A549 (cell line): ENCODE data around the gene POLE2. TPM values are rescaled to one million over a fixed set of nuclear protein-coding genes. Genes with fewer than 3 reads are reported as not detected.
"Not testable (repeated sequence)": the region's sequence is repeated elsewhere in the genome, so short reads cannot be mapped to it uniquely, and the experiment has no call there.

Experiments used
- ATAC-seq, 2 experiments: fragments of 200-7000 bp in 1 of 2; fragments of >200 bp in 1 of 2; cut with Nextera tagmentation in 1 of 2; cut with Tn5 transposase in 1 of 2; 3 replicates each; pipeline versions ENCODE4 v1.8.0 to v1.9.1; 2018 to 2020; ENCODE audit warnings: mild to moderate bottlenecking in 1 of 2, moderate library complexity in 1 of 2
- CTCF ChIA-PET: fragments of 300-600 bp; sonication (Branson Sonifier 250); formaldehyde crosslinking; extraction: SDS; loops from one replicate; lab custom pipeline; 2021; ENCODE audit warnings: antibody characterized with exemption, inconsistent platforms; lab: Yijun Ruan, JAX
- POLR2A ChIA-PET: fragments of 350-600 bp; formaldehyde crosslinking; extraction: SDS; loops from one replicate; lab custom pipeline; 2021; ENCODE audit warnings: antibody characterized with exemption, inconsistent platforms; lab: Yijun Ruan, JAX
- DNase-seq, 2 experiments: peaks; one replicate each; pipeline versions ENCODE4 v3.0.0 to v3.0.0-alpha.2; 2011 to 2016; ENCODE audit warnings: low read depth in 1 of 2, low spot score in 1 of 2
- FAIRE-seq: peaks from 2 replicates; lab custom pipeline; 2011; peaks lifted over from hg19 to GRCh38; lab: Jason Lieb, UNC
- H3K27ac ChIP-seq, 2 experiments: fragments of >200 bp; sonication (Bioruptor Twin); formaldehyde crosslinking; 3 replicates each; pipeline ENCODE4 v1.5.1; 2016 to 2017
- H3K4me1 ChIP-seq: fragments of >200 bp; sonication (Bioruptor Twin); formaldehyde crosslinking; 3 replicates; pipeline ENCODE4 v1.6.1; 2016
- H3K4me2 ChIP-seq: fragments of >200 bp; sonication (Bioruptor Twin); formaldehyde crosslinking; 3 replicates; pipeline ENCODE4 v1.6.1; 2016
- H3K4me3 ChIP-seq: fragments of >200 bp; sonication (Bioruptor Twin); formaldehyde crosslinking; 3 replicates; pipeline ENCODE4 v1.5.1; 2016
- H3K9me3 ChIP-seq: fragments of >200 bp; sonication (Bioruptor Twin); formaldehyde crosslinking; 3 replicates; pipeline ENCODE4 v1.6.1; 2016
- CHD2 ChIP-seq: fragments of 150-350 bp; IDR thresholded peaks from 2 replicates; pipeline ENCODE4 v1.6.1; 2014; ENCODE audit warnings: low read length; ENCODE audit not compliant: partially characterized antibody
- FOSL2 ChIP-seq, 2 experiments: fragments of 450-650 bp in 1 of 2; fragments of >200 bp in 1 of 2; sonication (Bioruptor Twin) in 1 of 2; formaldehyde crosslinking; IDR thresholded peaks; 2 replicates each; pipeline versions ENCODE4 v1.5.0 to v1.6.1; 2016 to 2020; ENCODE audit warnings: mild to moderate bottlenecking in 1 of 2, moderate library complexity in 1 of 2
- GATA3 ChIP-seq: IDR thresholded peaks from 2 replicates; pipeline ENCODE4 v1.6.1; 2012; ENCODE audit warnings: borderline replicate concordance
- HEYL ChIP-seq: fragments of 250-450 bp; sonication (Bioruptor Pico); IDR thresholded peaks from 2 replicates; pipeline ENCODE4 v1.8.0; 2021; ENCODE audit warnings: mild to moderate bottlenecking, moderate library complexity
- HOXB13 ChIP-seq: fragments of 250-450 bp; sonication (Bioruptor Pico); IDR thresholded peaks from 2 replicates; pipeline ENCODE4 v1.5.0; 2020; ENCODE audit warnings: low read depth, mild to moderate bottlenecking, moderate library complexity
- NFE2L2 ChIP-seq: fragments of 150-350 bp; conservative IDR thresholded peaks from 2 replicates; pipeline ENCODE4 v1.6.1; 2014; ENCODE audit warnings: low read length
- NPAS2 ChIP-seq: fragments of 250-450 bp; sonication (Bioruptor Pico); IDR thresholded peaks from 2 replicates; pipeline ENCODE4 v1.8.0; 2022; ENCODE audit warnings: mild to moderate bottlenecking, moderate library complexity, borderline replicate concordance
- POLR2A ChIP-seq: IDR thresholded peaks from 2 replicates; pipeline ENCODE4 v1.6.1; 2012; ENCODE audit warnings: mild to moderate bottlenecking, low read length
- RFX5 ChIP-seq: fragments of 450-650 bp; IDR thresholded peaks from 2 replicates; pipeline ENCODE4 v1.7.1; 2014; ENCODE audit warnings: antibody characterized with exemption, mild to moderate bottlenecking, moderate library complexity
- SMC3 ChIP-seq: fragments of >200 bp; sonication (Bioruptor Twin); formaldehyde crosslinking; IDR thresholded peaks from 3 replicates; pipeline ENCODE4 v1.6.1; 2018; ENCODE audit warnings: inconsistent platforms
- SREBF2 ChIP-seq: fragments of 450-650 bp; IDR thresholded peaks from 2 replicates; pipeline ENCODE4 v1.6.1; 2014; ENCODE audit warnings: mild to moderate bottlenecking, moderate library complexity
- WGBS: methylation state at CpG from one replicate; pipeline ENCODE4 v1.1.6; 2017; ENCODE audit errors: missing lambda C conversion rate; 5-methylcytosine and 5-hydroxymethylcytosine counted together
- polyA plus RNA-seq, 4 experiments: library from polyadenylated mRNA; depleted of rRNA in 3 of 4; stranded (reverse); fragments of >200 nt; fragmentation: RNase III in 1 of 4; extraction: RNeasy Plus Mini Kit Qiagen cat#74134 plus additional on column Dnase treatment in 1 of 4; gene quantifications; 2 replicates in 3 of 4; 3 replicates in 1 of 4; pipeline ENCODE4 v1.2.3, GENCODE V29; 2011 to 2017
- TF ChIP-seq, protein P1 (sequence below): IDR thresholded peaks from 2 replicates; pipeline ENCODE4 v1.6.1; 2012
- TF ChIP-seq, protein P2 (sequence below): fragments of 250-450 bp; sonication (Bioruptor Pico); IDR thresholded peaks from 2 replicates; pipeline ENCODE4 v1.5.0; 2021; ENCODE audit warnings: mild to moderate bottlenecking, moderate library complexity, borderline replicate concordance
- TF ChIP-seq, protein P3 (sequence below): fragments of 450-650 bp; IDR thresholded peaks from 2 replicates; pipeline ENCODE4 v1.6.1; 2014; ENCODE audit warnings: antibody characterized with exemption
- TF ChIP-seq, protein P4 (sequence below): fragments of >200 bp; sonication (Bioruptor Twin); formaldehyde crosslinking; IDR thresholded peaks from 3 replicates; pipeline ENCODE4 v1.6.1; 2016

Gene POLE2
- polyA plus RNA-seq, 2 of the 4 experiments (the other 2 are of a cell fraction), result 20.2 to 28.1 TPM

DNA sequence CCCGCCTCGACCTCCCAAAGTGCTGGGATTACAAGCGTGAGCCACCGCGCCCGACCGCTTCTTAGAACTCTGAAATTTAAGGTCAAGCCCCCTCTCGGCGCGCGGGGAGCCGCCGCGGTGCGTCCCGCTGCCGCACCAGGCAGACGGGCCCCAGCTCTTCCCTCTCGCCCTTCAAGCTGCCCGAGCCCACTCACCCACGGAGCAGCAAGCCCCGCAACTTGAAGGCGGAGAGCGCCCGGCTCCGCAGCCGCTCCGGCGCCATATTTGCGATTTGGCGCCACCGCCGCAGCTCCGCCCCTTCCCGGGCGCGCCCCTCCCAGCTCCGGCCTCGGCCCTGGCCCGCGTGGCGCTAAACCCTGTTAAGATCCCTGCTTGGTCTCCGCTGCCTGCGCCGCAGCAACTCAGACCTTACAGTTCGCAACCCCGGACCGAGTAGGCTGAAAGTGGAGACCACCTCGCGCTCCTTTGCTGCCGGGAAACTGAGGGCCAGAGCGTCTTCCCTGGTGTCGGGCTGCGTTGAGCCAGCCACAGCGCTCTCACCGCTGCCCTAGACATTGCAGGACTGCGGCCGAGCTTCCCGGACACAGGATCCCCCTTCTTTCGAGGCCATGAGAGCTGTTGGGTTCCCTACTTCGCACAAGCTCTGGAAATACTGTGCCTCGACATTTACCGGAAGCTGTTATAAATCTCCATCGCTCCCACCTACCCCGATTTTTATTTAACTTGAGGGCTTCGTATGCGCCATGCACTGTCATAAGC is at the start of gene POLE2 (continued):
- no peak for TF ChIP-seq FOSL2 (IDR thresholded peaks at IDR 0.05)
- no peak for TF ChIP-seq FOSL2 (CRISPR knock-in tag; IDR thresholded peaks at IDR 0.05)
- TF ChIP-seq, protein P1, sequence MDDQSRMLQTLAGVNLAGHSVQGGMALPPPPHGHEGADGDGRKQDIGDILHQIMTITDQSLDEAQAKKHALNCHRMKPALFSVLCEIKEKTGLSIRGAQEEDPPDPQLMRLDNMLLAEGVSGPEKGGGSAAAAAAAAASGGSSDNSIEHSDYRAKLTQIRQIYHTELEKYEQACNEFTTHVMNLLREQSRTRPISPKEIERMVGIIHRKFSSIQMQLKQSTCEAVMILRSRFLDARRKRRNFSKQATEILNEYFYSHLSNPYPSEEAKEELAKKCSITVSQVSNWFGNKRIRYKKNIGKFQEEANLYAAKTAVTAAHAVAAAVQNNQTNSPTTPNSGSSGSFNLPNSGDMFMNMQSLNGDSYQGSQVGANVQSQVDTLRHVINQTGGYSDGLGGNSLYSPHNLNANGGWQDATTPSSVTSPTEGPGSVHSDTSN, result no peak
- TF ChIP-seq, protein P2, sequence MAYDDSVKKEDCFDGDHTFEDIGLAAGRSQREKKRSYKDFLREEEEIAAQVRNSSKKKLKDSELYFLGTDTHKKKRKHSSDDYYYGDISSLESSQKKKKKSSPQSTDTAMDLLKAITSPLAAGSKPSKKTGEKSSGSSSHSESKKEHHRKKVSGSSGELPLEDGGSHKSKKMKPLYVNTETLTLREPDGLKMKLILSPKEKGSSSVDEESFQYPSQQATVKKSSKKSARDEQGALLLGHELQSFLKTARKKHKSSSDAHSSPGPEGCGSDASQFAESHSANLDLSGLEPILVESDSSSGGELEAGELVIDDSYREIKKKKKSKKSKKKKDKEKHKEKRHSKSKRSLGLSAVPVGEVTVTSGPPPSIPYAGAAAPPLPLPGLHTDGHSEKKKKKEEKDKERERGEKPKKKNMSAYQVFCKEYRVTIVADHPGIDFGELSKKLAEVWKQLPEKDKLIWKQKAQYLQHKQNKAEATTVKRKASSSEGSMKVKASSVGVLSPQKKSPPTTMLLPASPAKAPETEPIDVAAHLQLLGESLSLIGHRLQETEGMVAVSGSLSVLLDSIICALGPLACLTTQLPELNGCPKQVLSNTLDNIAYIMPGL (CRISPR knock-in tag), result no peak
- TF ChIP-seq HOXB13, result no peak
- TF ChIP-seq, protein P3, sequence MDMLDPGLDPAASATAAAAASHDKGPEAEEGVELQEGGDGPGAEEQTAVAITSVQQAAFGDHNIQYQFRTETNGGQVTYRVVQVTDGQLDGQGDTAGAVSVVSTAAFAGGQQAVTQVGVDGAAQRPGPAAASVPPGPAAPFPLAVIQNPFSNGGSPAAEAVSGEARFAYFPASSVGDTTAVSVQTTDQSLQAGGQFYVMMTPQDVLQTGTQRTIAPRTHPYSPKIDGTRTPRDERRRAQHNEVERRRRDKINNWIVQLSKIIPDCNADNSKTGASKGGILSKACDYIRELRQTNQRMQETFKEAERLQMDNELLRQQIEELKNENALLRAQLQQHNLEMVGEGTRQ, result no peak
- TF ChIP-seq, protein P4, sequence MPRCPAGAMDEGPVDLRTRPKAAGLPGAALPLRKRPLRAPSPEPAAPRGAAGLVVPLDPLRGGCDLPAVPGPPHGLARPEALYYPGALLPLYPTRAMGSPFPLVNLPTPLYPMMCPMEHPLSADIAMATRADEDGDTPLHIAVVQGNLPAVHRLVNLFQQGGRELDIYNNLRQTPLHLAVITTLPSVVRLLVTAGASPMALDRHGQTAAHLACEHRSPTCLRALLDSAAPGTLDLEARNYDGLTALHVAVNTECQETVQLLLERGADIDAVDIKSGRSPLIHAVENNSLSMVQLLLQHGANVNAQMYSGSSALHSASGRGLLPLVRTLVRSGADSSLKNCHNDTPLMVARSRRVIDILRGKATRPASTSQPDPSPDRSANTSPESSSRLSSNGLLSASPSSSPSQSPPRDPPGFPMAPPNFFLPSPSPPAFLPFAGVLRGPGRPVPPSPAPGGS, result 0 out of 3 replicates have a peak, but pooled peaks have one; percentile 37
- TF ChIP-seq NFE2L2, result no peak

DNA sequence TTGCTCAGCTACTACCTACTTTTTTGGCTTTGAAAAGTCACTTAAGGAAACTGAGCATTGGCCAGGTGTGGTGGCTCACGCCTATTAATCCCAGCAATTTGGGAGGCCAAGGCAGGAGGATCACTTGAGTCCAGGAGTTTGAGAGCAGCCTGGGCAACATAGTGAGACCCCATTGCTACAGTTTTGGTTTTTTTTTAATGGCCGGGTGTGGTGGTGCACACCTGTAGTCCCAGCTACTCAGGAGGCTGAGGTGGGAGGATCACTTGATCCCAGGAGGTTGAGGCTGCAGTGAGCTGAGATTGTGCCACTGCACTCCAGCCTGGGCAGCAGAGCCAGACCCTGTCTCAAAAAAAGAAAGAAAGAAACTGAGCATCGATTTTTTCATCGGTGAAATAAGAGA is 47.7 kb upstream of the POLE2 start:
- POLR2A ChIA-PET, result not testable (repeated sequence)

DNA sequence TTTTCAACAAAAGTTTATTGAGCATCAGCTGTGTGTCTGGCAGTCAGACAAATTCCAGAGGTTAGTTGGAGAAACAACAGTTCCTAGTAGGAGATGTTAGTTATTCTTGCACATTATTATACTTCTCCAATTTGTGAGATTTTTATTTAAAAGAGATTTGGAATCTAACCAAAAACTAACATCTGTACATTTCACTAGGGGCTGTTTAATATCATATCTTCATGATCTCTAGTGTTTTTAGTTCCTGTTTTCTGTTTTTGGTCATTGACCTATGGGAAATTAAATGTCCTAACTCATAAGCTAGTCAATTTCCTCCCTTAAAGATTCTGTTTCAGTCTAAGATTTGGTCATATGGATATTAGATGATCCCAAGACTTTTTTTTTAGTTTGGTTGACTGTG is 45.8 kb upstream of the POLE2 start:
- H3K4me3 ChIP-seq, result no peak overlapping the region
- no peaks in the 10 kb centered on the region for H3K4me1 ChIP-seq
- POLR2A ChIA-PET, result interaction anchor here (0.7 kb wide), 1 partner anchor 100 kb away, joined by 5 read pairs; no protein-coding TSS in a partner anchor
- CTCF ChIA-PET, result interaction anchor here (0.6 to 1.0 kb wide), 2 partner anchors 9 to 21 kb away, joined by 3 to 5 read pairs; no protein-coding TSS in a partner anchor
- no peak overlapping the region for H3K4me2 ChIP-seq
- TF ChIP-seq SMC3 (no peak), NPAS2 (CRISPR knock-in tag) (no peak), CHD2 (no peak)
- TF ChIP-seq, protein P4, result no peak
- no peak for DNase-seq
- no peak overlapping the region for H3K27ac ChIP-seq
- ATAC-seq, result no peak
- FAIRE-seq, result no peak
- H3K9me3 ChIP-seq, result no peaks in the 10 kb centered on the region

More for the DNA sequence above, 47.7 kb upstream of the POLE2 start:
- whole genome bisulfite sequencing, result 76% methylated on average over 4 of the region's 4 CpGs
- ATAC-seq, FAIRE-seq, CTCF ChIA-PET, H3K4me2 ChIP-seq, DNase-seq, H3K9me3 ChIP-seq, H3K27ac ChIP-seq, H3K4me3 ChIP-seq, H3K4me1 ChIP-seq: not testable (repeated sequence)

DNA sequence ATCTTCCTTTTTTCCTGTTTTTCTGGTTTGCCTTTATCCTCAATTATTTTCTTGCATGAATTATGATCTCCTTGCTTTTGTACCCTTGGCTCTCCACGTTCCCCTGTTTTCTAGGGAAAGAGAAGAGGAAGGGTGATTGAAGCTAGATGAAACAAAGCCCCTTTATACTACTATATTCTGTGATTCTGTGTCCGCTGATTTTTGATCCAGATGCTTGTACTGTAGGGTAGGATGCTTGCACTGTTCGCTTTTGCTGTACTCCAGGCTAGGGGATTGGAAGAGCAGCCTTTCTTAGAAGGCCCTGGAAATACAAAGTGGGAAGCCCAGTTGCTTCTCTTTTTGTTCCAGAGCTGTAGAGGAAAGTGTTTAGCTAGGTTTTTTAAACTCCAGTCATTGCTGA is 44.9 kb upstream of the POLE2 start:
- Histone ChIP-seq H3K4me2 (no peak overlapping the region), H3K4me3 (no peak overlapping the region), H3K9me3 (no peaks in the 10 kb centered on the region), H3K4me1 (no peaks in the 10 kb centered on the region), H3K27ac (no peak overlapping the region)
- TF ChIP-seq SREBF2 (no peak), GATA3 (no peak), POLR2A (no peak), RFX5 (no peak), HEYL (CRISPR knock-in tag) (no peak)
- TF ChIP-seq, protein P2 (CRISPR knock-in tag), result no peak
- FAIRE-seq, result no peak
- DNase-seq, result no peak
- ATAC-seq, result no peak
- POLR2A ChIA-PET, result no interaction called here
- 77% methylated on average over 3 of the region's 3 CpGs for WGBS
- CTCF ChIA-PET, result interaction anchor here (1.0 kb wide), 1 partner anchor 30 kb away, joined by 3 read pairs; no protein-coding TSS in a partner anchor
